T-helper 2 cell treated with Interferon-gamma antibody and Interleukin-4, amounts not matched to agents 100 ng/mL and 5 ng/mL, for 36 hours (primary cell): ENCODE data around the gene PROP1. TPM values are rescaled to one million over a fixed set of nuclear protein-coding genes. Genes with fewer than 3 reads are reported as not detected.
"Not testable (repeated sequence)": the region's sequence is repeated elsewhere in the genome, so short reads cannot be mapped to it uniquely, and the experiment has no call there.

ENCODE experiments used
- intact Hi-C: fragments of 100-400 bp; cut with micrococcal nuclease; formaldehyde crosslinking; loops from one replicate; pipeline ENCODE4 v1.15.1; 2023
- total RNA-seq: library from RNA; stranded (reverse); gene quantifications from 2 replicates; pipeline ENCODE4 v1.2.3, GENCODE V29; 2022

PROP1 gene
- total RNA-seq, 1 donor from 2014 or later = not detected

DNA sequence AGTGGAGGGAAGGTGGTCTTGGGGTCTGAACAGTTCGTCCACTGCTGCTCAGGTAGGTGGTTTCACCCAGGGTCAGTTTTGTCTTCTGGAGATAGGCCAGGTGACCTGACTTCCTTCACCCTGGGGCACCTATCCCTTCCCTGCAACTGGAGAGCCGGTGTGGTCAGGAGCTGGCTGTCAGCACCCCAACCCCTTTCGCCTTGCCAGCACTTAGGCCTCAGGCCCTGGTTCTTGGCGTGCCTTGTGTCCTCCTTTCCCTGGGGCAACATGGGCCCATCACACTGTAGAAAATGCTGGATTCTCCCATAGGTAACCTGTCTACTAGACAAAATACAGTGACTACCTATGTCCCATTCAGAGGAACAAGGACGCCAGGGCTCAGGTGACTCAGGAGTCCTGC lies 13.1 kb downstream of the PROP1 start:
- intact Hi-C loops = no loop called here

DNA sequence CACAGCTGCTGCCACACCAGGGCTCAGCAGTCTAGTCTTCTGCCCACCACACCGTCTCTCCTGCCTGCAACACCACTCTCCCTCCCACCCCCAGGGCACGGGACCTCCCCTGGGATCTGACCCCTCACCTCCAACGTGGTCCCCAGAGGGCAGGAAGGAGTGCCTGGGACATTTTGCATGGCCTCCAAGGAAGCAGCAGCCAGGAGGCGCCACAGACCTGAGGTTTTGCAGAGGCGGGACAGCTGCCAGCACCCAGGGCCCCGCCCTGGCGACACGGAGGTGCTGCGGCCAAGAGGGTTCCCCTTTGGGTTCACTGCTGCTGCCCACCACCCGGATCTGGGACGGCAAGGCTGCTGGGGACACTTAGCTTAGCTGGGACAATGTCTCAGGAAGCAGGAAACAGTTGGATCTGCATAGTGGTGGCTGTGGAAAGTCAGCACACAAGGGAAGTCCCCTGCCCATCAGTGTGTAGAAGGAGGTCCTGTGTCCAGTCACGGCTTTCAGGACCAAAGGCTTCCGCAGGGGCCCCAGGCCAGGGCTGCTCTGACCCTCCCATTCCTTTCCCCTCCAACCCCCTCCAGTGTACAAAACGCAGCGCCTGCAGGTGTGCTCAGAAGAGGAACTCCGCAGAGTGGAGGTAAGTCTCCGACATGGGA lies 13.8 kb downstream of the PROP1 start:
- intact Hi-C loops = no loop called here

DNA sequence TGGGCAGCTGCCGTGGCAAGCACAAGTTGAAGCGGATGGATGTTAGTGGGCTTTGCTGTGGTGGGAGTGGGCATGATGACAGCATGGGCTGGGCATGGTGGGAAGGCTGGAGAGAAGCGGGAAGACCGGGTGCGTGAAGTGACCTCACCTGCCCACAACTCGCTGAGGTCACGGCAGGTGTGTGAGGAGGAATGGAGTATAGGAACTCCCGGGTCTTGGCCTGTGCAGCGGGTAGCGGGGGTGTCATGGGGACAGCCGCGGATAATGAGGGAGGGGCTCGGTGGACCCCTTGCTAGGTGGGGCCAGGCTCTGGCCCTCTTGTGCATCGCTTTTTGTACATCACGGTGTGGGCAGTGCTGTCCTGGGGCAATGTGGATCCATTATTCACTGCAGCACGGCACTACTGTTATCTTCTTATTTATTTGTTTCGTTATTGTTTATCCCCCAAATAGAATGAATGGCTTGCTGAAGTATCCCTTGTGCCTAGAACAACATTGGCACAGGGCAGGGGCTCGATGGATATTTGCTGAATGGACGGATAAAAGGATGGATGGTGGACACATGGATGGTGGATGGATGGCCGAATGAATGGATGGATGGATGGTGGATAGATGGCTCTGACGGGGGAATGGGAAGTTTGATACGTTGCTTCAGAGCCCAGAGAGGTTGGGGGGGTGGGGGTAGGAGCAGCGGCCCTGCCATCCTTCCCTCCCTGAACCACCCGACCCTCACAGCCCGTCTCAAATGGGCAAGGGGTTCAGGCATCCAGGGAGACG lies 14.6 kb downstream of the PROP1 start:
- intact Hi-C loops = no loop called here

DNA sequence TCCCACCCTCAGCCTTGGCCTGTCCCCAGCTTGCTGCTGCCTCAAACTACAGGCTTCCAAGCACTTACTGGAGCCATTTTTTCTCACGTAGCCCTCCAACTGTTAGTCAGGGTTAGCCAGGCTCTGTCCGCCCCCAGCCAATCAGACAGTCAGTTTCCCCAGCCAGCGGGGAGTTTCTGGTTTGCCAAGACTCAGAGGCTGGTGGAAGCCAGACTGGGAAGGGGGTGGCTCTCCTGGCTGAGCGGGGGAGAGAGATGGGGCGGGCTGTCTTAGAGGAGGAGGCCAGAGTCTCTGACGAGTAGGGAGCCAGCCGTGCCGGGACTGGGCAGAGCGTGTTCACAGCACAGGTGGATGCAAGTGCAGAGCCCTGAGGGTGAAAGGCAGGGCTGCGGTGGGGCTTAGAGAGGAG lies 15.3 kb downstream of the PROP1 start:
- intact Hi-C loops = no loop called here

DNA sequence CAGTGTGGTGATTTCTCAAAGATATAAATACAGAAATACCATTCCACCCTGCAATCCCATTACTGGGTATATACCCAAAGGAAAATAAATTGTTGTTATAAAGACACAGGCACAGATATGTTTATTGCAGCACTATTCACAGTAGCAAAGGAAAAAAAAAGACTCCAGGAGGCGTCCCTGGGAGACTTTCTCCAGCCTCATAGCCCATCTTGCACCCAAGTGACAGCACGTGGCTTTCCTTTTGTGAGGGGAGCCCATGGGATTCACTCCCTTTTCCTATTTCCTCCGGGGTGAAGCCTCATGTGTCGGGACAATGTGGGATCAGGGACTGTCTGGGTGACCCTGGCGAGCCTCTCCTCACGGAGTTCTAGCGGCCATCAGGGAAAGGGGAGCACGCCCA lies 18.4 kb downstream of the PROP1 start:
- intact Hi-C loops = not testable (repeated sequence)

DNA sequence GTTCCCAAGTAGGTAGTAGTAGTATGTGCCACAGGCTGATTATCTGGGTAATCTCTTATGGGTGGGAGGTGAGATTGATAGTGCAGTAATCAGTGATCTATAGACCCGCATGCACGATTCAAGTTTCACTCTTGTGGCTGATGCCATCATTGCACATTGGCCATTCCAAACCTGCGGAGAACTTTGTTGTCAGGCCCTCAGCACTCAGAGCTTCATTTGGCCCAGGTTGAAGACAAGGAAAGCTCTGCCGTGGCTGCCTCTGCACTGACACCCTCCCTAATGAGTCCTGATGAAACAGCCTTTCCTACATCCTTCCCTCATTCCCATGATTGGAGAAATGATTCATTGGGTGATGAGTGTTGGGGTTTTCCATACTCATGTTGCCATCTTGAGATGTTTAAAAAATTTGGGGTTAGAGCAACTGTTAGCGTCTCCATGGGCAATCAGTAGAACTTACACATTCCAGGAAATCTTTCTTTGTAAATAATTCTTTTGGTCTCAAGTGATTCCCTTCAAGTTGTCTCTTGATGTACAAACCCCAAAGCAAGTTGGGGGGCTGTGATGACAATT lies 22.9 kb downstream of the PROP1 start:
- intact Hi-C loops = no loop called here

DNA sequence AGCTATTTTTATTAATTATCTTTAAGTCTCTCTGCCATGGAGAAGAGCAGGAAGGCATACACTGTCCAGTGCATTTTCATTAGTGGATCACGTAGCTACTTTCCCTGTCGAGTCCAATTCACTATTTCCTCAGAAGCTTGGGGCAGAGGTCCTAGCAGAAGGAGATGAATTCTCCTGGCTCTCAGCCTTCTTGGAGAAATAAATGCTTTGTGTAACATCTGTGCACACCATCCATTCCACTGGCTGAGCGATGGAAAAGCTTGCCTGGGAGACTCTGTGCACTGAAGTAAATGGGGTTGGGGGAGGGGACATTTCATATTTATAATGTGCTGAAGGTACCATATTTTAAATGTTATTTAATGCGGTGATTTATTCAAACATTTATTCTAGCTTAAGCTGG lies 23.4 kb downstream of the PROP1 start:
- intact Hi-C loops = no loop called here

DNA sequence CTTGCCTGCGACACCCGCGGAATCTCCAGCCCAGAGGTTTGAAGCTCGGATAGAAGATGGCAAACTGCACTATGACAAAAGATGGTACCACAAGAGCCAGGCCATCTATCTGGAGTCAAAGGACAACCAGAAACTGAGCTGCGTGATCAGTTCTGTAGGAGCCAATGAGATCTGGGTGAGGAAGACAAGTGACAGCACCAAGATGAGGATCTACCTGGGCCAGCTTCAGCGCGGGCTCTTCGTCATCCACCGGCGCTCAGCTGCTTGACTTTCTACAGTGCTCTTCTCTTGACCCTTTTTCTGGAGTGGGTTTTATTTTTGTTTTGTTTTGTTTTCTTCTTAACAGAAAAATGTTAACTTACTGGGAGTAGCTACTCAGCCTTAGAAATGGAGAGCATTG lies 24.0 kb downstream of the PROP1 start:
- intact Hi-C loops = not testable (repeated sequence)

DNA sequence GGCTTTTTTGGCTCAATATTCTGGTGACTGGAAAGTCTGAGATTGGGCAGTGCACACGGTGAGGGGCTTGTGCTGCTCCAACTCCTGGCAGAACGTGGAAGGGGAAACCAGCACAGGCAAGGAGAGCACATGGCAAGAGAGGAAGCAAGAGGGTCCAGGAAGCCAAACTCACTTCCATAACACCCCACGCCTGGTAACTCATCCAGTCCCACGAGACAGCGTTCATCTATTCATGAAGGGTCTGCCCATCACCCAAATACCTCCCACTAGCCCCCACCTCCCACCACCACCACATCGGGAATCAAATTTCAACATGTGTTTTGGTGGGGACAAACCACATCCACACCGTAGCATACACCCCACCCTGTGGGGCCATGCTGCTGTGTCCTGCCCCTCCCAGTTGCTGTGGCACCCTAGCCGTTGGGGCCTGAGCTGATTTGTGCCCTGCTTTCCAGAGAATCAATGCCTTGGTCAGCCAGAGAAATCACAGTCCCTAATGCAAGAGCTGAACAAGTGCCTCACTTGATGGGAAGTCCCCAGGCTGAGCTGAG lies 27.3 kb downstream of the PROP1 start:
- intact Hi-C loops = no loop called here

DNA sequence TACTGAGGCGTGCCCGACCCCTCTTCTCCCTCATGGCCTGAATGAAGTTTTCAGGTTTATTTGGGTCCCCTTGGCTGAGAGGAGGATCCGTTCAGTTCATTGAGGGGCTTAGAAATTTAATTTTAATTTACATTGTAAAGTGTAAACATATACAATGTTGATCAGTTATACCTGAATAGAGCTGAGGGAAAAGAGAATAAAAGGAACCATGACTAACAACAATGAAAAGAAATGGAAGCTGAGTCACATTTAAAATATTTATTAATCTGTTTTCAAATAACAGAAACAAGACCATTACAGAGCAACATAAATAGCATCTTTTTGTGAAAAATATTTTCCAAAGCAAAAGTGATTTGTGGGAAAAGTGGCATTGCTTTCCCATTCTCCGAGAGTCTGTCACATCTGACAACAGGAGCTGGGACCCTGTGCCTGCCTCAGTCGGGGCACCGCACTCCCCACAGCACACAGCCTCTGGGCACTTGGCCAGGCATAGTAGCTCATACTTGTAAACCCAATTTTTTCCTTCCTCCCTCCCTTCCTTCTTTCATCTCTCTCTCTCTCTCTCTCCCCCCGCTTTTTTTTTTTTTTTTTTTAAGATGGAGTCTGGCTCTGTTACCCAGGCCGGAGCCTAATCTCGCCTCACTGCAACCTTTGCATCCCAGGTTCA lies 28.7 kb downstream of the PROP1 start:
- intact Hi-C loops = no loop called here

DNA sequence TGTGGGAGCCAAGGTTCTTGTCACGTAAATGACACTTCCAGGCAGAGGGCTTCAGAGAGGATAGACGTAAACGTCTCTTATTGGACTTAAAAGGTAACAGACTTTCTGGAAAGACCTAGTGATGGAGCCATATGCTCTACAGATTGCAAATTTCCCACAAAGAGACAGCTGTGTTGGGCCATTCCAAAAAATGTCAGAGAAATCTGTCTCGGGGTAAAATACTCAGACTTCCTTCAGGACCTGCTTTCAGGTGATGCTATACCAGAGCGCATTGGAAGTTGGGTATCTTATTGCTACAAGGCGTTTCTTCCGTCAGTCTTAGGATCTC lies 29.2 kb downstream of the PROP1 start:
- intact Hi-C loops = no loop called here

DNA sequence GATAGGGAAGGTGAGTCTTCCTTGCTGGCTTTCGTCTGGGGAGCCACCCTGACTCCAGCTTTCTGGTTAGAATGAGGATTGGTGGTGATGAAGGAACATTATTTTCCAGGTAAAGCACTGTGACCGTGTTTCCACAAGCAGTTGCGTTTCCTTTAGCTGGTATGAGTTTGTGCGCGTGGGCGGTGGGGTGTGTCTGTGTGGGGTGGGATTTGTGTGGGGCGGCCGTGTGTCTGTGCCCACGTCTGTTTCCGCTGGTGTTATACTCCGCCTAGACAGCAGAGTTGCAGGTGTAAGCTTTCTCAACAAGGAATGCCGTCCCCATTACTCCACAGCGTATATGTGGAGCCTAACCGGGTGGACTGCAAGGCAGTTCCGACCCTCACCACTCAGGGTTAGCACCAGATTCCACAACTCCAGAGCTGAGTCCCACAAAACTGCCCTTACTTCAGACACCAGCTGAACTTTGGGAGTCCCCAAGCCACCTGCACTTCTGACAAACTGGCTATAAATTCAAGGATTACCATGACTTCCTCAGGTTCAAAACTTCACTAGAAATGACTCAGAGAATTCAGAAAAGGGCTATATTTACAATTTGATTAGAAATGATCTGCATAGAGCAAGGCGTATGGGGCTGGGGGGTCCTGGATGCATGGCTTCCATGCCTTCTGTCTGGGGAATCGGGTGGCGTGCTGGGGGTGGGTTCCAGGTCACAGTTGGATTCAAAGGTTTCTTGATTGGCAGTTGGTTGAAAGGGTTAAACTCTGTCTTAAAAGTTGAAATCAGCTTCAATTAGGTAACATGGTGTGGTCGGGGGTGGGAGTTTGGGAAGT lies 29.8 kb downstream of the PROP1 start:
- intact Hi-C loops = no loop called here

DNA sequence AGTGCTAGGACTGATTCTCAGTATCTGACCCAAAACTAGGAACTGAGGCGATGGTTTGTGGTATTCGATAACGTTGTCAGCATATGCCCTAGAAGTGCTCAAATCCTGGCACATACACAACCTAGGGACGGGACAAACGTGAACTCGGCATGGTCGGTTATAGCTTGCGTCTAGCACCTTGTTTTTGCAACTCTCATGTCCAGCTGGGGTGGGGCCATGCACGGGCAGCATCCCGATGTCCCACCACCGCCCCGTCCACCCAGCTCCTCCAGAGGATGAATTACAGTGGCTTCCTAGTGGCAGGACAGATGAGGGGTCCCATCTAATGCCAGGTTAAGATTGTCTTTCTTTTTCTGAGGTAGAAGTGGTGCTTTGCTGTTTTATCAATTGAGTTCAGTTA lies 31.6 kb downstream of the PROP1 start:
- intact Hi-C loops = no loop called here

DNA sequence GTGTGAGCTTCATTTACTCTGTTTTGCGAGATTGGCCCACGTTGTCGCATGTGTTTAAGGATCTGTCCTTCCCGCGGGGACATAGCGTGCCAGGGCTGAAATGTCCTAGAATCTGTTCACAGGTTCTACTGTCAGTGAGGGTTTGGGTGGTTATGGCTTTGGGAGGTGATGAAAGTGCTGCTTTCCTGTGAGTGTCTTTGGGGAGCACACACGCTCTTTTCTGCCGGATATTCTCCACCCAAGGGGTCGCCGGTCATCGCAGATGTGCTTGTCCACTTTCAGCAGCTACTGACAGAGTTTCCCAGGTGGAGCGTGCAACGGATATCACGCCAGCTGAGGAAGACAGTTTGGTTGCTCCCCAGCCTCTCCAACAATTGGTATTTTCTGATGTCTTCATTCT lies 32.1 kb downstream of the PROP1 start:
- intact Hi-C loops = no loop called here

DNA sequence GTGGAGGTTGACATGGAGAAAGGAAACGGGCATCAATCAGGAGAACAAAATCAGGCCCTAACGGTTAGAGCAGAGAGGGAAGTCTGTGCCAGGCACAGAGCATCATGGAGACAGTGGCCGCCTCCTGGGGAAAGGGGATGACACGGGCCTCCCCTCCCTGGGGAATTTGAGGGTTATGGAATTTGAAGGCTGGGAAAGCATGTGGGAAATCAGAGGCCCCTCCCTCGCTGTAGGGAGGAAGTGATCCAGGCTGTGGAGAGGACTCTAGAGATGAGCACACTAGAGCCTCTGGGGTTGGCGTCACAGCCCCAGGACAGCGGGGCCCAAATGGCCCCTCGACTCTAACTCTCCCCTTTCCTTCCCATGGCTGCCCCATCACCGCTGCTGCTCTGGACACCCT lies 36.7 kb downstream of the PROP1 start:
- intact Hi-C loops = no loop called here

DNA sequence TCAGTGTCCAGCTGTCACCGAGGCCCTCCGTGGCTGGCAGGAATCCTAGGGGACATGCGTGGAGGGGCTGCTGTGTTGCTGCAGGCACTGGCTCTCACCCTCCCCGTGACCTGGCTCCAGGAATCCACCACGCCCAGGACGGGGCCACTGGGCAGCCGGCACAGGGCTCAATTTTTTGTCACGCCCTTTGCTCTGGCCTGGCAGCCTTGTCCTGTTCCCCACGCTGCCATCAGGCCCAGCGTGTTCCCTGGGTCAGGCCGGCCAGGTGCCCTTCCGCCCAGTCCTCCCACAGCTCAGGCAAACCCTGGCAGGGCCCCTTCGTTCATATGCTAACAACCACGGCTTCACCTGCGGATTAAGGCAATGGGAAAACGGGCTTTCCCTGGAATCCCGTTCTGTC lies 37.3 kb downstream of the PROP1 start:
- intact Hi-C loops = no loop called here

DNA sequence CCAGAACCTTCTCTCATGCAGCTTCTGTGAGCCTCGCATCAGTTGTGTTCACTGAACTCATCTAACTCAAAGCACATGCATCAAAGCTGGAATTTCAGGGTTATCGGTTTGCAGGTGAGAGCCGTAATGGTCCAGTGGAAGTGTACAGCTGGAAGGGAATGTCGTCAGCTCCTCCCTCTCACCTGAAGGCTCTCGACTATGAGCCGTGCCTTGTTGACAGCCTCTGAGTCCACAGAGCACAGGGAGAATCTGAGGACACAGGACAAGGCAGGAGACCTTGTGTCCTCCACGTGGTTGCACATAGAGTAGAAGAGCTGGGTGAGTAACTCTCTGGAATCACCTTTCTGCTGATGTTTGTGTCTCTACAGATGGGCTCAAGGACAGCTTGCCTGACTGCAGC lies 38.8 kb downstream of the PROP1 start:
- intact Hi-C loops = no loop called here

DNA sequence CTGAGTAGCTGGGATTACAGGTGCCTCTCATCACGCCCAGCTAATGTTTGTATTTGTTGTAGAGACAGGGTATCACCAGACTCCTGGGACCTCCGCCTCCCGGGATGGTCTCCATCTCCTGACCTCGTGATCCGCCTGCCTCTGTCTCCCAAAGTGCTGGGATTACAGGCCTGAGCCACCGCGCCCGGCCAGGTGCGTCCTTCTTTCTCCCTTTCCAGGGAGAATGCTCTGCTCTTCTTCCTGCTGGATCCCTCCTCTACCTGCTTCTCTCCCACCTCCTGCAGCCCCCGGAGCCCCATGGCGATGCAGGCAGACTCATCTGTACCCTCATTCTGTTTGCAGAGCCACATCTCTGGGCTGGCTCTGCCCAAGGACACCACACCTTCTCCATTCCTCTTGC lies 42.9 kb downstream of the PROP1 start:
- intact Hi-C loops = not testable (repeated sequence)

DNA sequence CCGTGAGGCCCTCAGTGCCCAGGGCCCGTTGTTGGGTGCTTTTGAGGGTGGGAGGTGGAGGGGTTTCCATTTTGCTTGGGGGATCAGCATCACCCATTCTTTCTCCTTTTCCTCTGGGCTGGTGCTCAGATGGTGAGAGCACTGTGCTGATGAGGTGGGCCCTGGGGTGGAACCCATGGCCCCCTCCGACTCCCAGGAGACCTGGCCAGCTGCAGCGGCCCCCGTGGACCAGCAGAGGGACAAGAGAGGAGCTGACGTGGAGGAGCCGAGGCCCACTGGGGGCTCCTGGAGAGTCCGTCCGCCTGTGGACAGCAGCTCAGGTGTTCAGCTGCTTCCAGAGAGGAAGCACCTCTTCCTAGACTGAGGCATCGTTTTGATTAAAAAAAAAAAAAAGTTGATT lies 46.4 kb downstream of the PROP1 start:
- intact Hi-C loops = not testable (repeated sequence)

DNA sequence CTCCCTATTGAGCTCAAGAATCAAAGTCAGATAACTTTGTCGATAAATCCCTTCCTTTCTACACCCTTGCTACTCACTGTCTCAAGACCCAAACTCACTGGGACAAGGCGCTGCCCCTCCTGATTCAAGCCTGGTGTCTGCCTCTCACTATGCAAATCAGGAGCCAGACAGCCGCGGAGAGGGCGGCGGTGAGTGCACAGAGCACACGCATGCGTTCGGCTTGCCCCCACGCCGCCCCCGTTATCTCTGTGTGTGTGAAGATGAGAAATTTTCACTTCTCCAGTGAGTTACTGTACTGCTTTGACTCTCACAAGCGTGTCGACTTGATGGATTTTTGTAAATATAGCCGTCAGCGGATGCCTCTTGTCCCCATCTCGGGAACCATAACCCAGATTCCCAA lies 47.0 kb downstream of the PROP1 start:
- intact Hi-C loops = not testable (repeated sequence)

DNA sequence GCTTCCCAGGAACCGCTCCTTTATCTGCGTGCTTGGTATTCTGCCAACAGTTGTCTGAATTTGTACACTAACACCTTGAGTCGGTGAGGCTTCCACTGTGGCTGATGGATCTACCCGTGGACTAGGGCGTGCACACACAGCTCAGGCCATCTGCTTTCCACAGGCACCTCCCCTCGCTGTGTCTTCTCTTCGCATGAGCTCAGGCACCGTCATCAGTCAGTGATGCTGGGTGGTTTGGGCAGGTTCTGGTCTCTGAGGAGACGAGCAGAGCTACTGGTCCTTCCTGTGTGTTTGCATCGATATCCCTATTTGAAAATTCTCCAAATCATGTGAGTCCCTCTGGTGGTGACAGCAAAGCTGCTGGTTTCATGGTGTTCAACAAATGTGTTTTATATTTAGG lies 48.1 kb downstream of the PROP1 start:
- intact Hi-C loops = not testable (repeated sequence)
